Liver (tissue), 3 donors: ENCODE results near the gene RNPEP.

ENCODE experiments used
- CTCF ChIP-seq: fragments of 150-350 bp; IDR thresholded peaks from 2 replicates; pipeline ENCODE4 v1.5.1; 2017; ENCODE audit warnings: improper control_type of control experiment, low read depth, low read length; ENCODE audit not compliant: missing input control
- FOXA1 ChIP-seq: IDR thresholded peaks from 2 replicates; pipeline ENCODE4 v1.6.1; 2016; ENCODE audit warnings: antibody characterized with exemption
- FOXA2 ChIP-seq: IDR thresholded peaks from 2 replicates; pipeline ENCODE4 v1.6.1; 2016; ENCODE audit warnings: antibody characterized with exemption
- GABPA ChIP-seq, 2 donors: IDR thresholded peaks in 1 of 2; conservative IDR thresholded peaks in 1 of 2; 2 replicates each; pipeline ENCODE4 v1.6.1; 2016; ENCODE audit warnings: antibody characterized with exemption in 2 of 2, mild to moderate bottlenecking in 1 of 2, moderate library complexity in 1 of 2
- HNF4G ChIP-seq: IDR thresholded peaks from 2 replicates; pipeline ENCODE4 v1.6.1; 2016; ENCODE audit warnings: antibody characterized with exemption
- MAX ChIP-seq: IDR thresholded peaks from 2 replicates; pipeline ENCODE4 v1.6.1; 2016; ENCODE audit warnings: antibody characterized with exemption
- RAD21 ChIP-seq, 2 donors: IDR thresholded peaks; 2 replicates each; pipeline ENCODE4 v1.6.1; 2016; ENCODE audit warnings: antibody characterized with exemption in 2 of 2, mild to moderate bottlenecking in 2 of 2
- SP1 ChIP-seq: IDR thresholded peaks from 2 replicates; pipeline ENCODE4 v1.6.1; 2018; ENCODE audit warnings: antibody characterized with exemption, mild to moderate bottlenecking
- donor health status: healthy.
- donor health status: healthy.

- no peak for TF ChIP-seq CTCF
- no peak for TF ChIP-seq FOXA2
- TF ChIP-seq HNF4G, result no peak
- no peak for TF ChIP-seq GABPA (IDR thresholded peaks at IDR 0.05 in 1 of 2, conservative IDR thresholded peaks at IDR 0.05 in 1 of 2)
- no peak for TF ChIP-seq FOXA1
- TF ChIP-seq MAX, result peak; percentile 27
- TF ChIP-seq RAD21 (IDR thresholded peaks at IDR 0.05), result no peak
- TF ChIP-seq SP1, result peak; percentile 33
Measured at GRCh38 chr1:202017749-202018467, 35.5 kb downstream of the RNPEP start.
